DLD1 (cell line): Measurements from ENCODE around the gene CERCAM.

Experiments
- in situ Hi-C: cut with HindIII; loops from 2 replicates; pipeline ENCODE4 v1.10.0; 2017; ENCODE audit warnings: low sequenced_read_pairs

CERCAM gene

GRCh38 chr9:128420651-128421481 lies at the start of gene CERCAM:
Gene CERCAM, plus strand, starts transcription at chr9:128420857. Its CDS starts 21 bp downstream, at chr9:128420878.
- in situ Hi-C loops = no loop called here

GRCh38 chr9:128371630-128372117 lies 49.0 kb upstream of the CERCAM start:
- in situ Hi-C loops = no loop called here

GRCh38 chr9:128372188-128372641 lies 48.4 kb upstream of the CERCAM start:
- in situ Hi-C loops = no loop called here

GRCh38 chr9:128372784-128373183 lies 47.9 kb upstream of the CERCAM start:
- in situ Hi-C loops = no loop called here

GRCh38 chr9:128374221-128374675 lies 46.4 kb upstream of the CERCAM start:
- in situ Hi-C loops = no loop called here

GRCh38 chr9:128375865-128376264 lies 44.8 kb upstream of the CERCAM start:
- in situ Hi-C loops = no loop called here

GRCh38 chr9:128382261-128382660 lies 38.4 kb upstream of the CERCAM start:
- in situ Hi-C loops = no loop called here

- in situ Hi-C loops = no loop called here
These were observed 37.5 kb upstream of the CERCAM start for GRCh38 chr9:128383007-128383753.

- in situ Hi-C loops = no loop called here
These were observed 36.9 kb upstream of the CERCAM start for GRCh38 chr9:128383791-128384190.

- in situ Hi-C loops = no loop called here
These were observed 35.7 kb upstream of the CERCAM start for GRCh38 chr9:128384801-128385495.

GRCh38 chr9:128385496-128386460 lies 34.9 kb upstream of the CERCAM start:
- in situ Hi-C loops = no loop called here

GRCh38 chr9:128388150-128388549 lies 32.5 kb upstream of the CERCAM start:
- in situ Hi-C loops = no loop called here

- in situ Hi-C loops = no loop called here
These were observed 31.1 kb upstream of the CERCAM start for GRCh38 chr9:128389395-128390149.

GRCh38 chr9:128390150-128390812 lies 30.4 kb upstream of the CERCAM start:
- in situ Hi-C loops = no loop called here

- in situ Hi-C loops = no loop called here
These were observed 29.6 kb upstream of the CERCAM start for GRCh38 chr9:128390813-128391711.

- in situ Hi-C loops = no loop called here
These were observed 28.7 kb upstream of the CERCAM start for GRCh38 chr9:128391956-128392301.

- in situ Hi-C loops = no loop called here
These were observed 28.1 kb upstream of the CERCAM start for GRCh38 chr9:128392302-128393144.
